ENCODE data around the gene PATJ.

GRCh38 chr1:61724813-61725694 lies 17.2 kb upstream of the PATJ start, which contains the start of gene TM2D1:
- no peak for TF ChIP-seq CTCF (IDR thresholded peaks at IDR 0.05)
- peak; percentile 53 for TF ChIP-seq POLR2A (IDR thresholded peaks at IDR 0.05; ENCODE audit: low read depth)
- TF ChIP-seq EP300 (IDR thresholded peaks at IDR 0.05): no peak

Data from esophagus muscularis mucosa (tissue), 4 donors.